ENCODE results near the gene ENAH.

The ENAH gene

DNA sequence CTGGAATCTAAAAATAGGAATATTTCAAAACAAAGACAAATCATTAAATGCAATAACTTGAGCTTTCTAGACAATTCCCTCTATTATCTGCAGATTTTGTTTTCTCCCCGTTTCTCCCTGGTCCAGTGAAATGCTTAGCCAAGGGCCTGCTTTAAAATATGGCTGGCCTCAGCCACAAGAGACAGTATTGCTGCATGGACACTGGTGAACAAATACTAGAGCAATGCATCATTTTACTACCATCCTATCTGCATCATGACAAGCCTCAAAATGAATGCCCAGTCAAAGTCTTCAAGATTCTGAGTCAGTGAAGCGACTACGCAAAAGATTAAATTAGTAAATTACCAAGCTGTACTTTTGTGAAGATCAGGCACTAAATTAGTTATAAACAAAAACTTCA lies 80.5 kb downstream of the ENAH start:
- DNase-seq (ENCODE audit: low read depth in 1 of 2, low spot score in 1 of 2): no peak

DNA sequence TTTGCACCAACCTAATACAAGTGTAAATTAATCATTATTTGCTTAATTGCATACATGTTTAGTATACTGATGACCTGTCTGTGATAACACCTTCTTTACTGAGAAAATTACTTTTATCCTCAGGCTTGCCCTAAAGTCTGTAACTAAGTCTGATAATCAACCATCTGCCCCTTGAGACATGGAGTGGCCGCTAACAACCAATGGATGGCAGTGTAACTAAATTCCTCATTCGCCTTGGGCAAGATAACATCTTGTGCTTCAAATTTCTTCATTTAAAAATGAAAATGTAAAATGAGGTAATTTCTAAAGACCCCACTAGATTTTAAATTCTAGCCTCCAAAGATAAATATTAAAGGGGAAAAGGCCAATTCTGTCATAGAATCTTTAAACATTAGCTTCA lies 85.1 kb downstream of the ENAH start:
- no peak for DNase-seq (ENCODE audit: low read depth in 1 of 2, low spot score in 1 of 2)

DNA sequence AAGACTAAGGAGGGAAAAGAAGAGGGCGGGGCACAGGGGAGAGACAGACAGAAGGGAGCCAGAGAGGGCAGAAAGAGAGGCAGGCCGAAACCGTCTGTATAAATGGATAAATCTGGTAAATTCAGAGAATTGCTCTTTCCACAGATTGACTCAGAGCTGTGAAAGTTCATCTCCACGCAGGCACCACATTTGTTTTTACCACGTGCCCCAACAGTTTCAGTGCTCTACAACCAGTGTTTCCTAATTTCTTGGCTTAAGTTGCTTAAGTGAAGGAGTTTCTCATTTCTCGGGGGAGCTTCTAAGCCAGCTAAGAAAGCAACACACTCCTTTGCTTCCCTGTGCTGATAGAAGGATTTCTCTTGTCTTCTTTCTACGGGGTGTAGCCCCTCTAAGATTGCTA lies 87.1 kb downstream of the ENAH start:
- no peak for DNase-seq (ENCODE audit: low read depth in 1 of 2, low spot score in 1 of 2)

DNA sequence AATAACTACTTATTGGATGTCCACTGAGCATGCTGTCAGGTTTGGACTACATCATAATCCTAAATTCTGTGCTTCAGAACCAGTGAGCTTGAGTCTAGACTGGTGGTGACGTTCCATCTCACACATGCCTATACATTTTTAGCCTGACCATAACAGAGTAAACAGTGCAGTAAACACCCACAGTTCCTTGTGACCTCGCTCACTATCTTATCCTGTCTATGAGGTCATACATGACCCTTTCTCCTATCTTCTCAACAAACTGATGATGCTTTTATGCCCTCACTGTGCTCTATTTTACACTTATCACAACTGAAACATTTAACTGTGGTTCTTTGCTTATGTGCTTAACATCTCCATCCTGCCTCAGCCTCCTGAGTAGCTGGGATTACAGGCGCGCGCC lies 91.2 kb downstream of the ENAH start:
- no peak for DNase-seq (ENCODE audit: low read depth in 1 of 2, low spot score in 1 of 2)

DNA sequence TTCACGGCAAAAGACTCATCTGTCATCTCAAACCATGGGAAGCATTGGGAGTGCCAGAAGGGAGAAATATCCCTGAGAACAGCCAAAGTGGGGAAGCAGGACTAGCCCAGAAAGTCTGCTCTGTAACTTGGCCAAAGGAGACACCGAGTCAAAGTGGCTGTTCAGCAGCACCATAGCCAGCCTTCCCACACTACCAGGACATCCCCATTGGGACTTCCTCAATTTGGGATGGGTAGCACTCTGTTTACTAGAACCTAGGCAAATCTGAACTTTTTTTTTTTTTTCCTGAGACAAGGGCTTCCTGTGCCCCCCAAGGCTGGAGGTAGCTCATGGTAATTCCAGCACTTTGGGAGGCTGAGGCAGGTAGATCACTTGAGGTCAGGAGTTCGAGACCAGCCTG lies 93.0 kb downstream of the ENAH start:
- no peak for DNase-seq (ENCODE audit: low read depth in 1 of 2, low spot score in 1 of 2)

DNA sequence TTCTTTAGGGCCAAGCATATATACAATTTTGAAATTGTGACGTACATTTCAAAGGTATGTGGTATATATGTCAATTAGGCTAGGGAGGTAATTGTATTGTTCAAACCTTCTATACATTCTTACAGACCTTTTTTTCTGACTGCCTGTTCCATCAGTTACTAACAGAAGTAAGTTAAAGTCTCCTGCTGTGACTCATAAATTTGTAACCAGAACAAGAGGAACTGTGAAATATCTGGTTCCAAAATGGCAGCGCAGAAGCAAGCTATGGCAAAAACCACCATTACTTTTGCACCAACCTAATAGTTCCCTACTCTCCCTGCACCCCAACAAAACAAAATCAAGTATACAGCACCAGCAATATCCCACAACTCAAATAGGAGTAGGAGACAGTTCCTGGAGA lies 93.6 kb downstream of the ENAH start:
- DNase-seq (ENCODE audit: low read depth in 1 of 2, low spot score in 1 of 2): no peak

DNA sequence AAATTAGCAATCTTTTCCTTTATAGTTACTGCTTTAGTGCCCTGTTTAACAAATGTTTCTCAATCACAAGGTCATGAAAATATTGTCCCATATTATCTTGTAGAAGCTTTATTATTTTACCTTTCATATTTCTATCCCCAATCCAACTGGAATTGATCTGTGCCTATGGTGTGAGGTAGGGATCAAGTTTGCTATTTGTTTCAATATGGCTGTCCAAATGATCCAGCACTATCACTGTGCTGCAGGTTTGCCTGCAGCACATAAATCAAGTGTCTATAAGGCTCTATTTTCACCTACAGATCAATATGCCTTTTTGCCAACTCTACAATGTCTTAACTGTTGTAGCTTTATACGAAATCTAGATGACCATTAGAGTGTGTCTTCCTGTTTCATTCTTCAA lies 96.2 kb downstream of the ENAH start:
- no peak for DNase-seq (ENCODE audit: low read depth in 1 of 2, low spot score in 1 of 2)

DNA sequence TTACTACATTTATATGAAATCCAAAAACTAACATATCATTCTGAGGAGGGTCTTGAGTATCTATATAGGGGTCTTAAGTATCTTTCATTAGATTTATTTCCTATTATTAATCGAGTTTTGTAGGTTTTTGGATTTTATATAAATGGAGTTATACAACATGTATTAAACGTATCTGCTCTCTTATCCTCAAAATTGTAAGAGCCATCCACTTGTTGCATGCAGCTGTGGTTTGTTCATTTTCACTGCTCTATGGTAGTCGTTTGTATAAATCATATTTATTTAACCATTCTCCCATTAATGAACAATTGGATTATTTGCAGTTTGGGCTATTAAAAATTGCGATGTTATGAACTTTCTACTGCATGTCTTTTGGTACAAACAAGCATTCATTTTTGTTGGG lies 97.1 kb downstream of the ENAH start:
- no peak for DNase-seq (ENCODE audit: low read depth in 1 of 2, low spot score in 1 of 2)

DNA sequence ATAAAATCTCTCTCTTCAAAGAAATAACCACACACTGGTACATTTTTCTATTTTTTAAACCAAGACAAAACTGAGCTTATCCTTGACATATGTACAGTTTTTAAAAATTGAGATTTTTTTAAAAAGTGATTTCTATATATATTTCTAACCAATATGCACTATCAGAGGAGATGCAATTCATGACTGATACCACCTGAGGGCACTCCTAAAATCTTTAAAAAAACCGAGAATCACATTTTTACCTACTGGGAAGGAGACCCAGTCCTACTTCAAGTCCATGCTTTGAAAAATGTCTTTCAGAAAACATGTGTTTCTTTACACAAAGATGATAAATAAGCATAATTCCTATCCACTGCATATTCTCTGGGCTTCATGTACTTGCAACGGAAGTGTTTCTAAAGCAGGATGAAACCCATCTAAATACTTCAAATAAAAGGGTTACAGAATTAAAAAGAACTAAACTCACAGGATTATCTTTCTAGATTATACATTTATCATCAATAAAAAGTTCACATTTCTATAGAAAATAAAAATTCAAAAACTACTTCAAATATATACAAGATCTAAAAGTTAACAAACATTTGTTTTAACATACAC lies 98.6 kb downstream of the ENAH start:
- no peak for DNase-seq (ENCODE audit: low read depth in 1 of 2, low spot score in 1 of 2)

DNA sequence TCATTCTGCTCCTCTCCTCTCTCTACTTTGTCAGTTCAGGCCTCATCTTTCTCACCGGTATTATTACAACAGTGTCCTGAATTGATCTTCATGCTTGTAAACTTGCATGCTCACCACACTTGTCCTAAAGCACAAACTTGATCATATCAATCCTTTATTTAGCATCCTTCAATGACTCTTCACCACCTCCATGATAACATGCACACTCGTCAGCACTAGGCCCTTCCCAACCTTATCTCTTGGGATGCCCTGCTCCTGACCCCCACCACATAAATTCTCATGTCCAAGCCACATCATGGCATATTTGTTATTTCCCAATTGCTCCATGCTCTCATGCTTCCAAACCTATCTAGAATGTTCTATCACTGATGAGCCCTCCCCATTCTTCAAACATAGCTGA lies 103.1 kb downstream of the ENAH start:
- no peak for DNase-seq (ENCODE audit: low read depth in 1 of 2, low spot score in 1 of 2)

DNA sequence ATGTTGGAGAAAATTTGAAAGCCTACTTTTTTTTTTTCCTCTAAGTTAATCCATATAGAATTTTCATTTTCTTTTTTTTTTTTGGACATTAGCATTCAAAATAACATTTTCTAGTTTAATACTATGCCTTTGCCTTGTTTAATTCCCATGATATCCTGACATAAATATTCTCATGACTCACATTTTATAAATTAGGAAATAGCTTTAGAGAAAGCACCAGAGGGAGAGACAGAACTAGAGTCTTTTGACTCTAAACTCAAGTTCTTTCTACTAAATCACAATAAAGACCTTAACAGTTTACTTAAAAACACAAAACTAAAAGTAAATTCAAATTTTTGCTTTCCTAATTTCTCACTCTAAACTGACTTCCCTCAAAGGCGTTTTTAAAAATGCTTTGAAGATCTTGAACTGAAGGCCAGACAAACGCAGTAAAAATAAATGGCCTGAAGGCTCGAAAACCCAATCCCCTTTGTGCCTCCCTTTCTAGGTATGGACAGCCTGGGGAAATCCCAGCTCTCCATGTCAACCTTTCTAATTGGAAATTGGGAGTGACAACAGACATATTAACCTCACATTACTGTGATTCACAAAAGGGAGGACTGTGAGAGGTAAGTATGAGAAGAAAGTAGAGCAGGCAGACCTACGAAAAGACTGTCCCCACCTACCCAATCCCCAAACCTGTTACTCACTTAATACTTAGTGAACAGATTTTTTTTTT lies 104.6 kb downstream of the ENAH start:
- no peak for DNase-seq (ENCODE audit: low read depth in 1 of 2, low spot score in 1 of 2)

DNA sequence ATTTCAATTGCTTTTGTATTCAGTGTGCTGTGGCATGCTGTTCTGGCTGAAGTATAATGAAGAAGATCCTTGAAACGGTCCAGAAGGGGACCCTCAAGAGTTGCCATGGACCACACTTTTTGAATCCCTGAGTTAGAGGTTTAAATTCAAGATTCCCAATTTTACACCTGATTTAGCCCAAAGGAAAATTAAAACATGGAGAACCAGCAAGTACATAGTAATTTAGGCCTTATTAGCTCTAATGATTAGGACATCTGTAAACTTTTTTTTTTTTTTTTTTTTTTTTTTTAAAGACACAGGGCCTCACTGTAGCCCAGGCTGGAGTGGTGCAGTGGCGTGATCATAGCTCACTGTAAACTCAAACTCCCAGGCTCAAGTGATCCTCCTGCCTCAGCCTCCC lies 107.3 kb downstream of the ENAH start:
- no peak for DNase-seq (ENCODE audit: low read depth in 1 of 2, low spot score in 1 of 2)

DNA sequence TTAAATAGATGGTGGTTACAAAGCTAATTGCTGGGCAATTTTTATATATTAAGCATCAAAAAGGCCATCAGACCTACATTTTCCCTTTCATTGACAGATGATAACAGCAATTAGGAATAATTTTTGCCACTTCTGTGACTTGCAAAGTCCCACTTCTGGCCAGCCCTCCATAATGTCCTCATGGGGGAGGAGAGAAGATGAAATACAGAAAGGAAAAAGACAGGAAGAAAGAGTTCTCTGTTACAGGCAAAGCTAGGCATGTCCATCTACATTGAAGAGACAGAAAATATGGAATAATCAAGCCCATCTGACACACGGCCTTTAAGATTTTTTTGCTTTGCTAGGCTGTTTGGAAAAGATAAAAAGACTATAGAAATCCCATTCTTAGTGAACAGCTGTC lies 108.0 kb downstream of the ENAH start:
- DNase-seq (ENCODE audit: low read depth in 1 of 2, low spot score in 1 of 2): no peak

DNA sequence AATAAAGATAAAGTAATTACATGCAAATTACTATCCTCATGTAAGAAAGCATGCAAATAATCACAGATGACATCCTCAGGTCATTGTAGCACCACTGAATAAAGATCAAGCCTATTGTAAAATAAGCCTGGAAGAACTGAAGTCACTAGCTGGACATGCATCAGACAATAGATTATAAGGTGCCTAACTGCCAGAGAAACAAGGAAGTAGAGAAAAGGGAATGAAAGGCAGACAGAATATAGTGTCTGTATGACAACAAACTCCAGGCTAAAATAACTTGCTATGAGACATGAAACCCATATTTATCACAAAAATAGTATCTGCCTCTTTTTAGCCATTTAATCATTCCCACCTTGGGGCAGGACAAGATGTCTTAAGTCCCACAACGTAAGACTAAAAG lies 108.7 kb downstream of the ENAH start:
- no peak for DNase-seq (ENCODE audit: low read depth in 1 of 2, low spot score in 1 of 2)

DNA sequence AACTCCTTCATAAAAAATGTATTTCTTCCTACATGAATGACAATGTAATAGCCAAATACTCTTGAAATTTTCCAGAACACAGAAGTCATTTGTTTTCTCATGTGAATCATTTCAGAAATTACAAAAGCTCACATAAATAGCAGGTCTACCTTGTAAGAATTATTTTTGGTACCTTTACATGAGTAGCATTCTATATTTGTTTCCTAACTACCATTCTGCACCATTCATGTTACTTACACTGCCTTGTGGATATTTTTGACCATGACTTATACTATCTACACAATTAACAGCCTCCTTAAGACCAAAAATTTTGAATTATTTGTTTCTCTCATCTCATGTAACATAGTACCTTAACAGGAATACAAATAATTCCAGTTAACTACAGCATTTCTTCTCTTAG lies 109.6 kb downstream of the ENAH start:
- DNase-seq (ENCODE audit: low read depth in 1 of 2, low spot score in 1 of 2): no peak

DNA sequence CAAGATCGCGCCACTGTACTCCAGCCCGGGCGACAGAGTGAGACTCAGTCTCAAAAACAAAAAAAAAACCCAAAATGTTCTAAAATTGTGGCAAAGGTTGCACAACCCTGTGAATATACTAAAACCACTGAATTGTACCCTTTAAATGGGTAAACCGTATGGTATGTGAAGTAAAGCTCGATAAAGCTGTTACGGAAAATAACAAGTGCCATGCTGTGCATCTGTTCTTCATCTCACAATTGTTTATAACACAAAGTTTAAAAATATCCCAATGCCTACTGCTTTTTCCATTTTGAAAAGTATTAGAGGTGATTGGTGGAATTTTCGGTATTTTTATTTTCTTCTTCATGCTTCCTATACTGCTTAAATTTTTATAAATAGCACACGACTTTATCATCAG lies 111.5 kb downstream of the ENAH start:
- DNase-seq (ENCODE audit: low read depth in 1 of 2, low spot score in 1 of 2): no peak

DNA sequence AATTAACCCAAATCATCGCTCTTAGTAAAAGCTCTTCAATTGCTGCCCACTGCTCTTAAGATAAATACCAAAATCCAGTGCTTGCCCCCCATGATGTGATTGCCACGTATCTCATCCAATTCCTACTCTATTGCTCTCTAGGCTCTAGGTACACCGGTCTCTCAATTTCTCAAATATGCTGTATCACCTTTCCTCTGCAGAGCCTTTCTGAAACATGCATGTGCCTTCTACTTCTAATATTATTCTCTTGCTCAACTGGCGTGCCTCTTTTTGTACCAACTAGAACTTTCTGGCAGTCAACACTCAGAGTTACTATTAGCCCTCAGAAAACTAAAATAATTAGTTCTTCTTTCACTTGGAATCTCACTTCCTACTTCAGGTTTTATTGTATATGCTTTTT lies 113.3 kb downstream of the ENAH start:
- no peak for DNase-seq (ENCODE audit: low read depth in 1 of 2, low spot score in 1 of 2)

DNA sequence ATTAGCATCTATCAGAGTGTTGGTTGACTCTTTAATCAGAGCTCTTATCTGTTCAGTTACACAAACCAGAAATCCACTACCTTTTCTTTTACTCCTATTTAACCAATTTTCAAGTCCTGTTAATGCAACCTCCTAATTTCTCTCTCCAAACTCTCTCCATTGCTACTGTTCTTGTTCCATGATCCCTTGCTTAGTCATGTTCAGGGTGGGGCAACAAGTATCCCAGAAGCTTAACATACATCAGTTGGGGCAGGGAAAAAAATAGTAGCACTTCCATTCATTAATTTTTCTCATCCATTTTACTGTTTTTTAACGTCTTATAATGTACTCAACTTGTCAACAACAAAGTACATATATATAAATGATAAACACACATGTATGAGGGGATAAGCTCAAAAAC lies 113.9 kb downstream of the ENAH start:
- no peak for DNase-seq (ENCODE audit: low read depth in 1 of 2, low spot score in 1 of 2)

DNA sequence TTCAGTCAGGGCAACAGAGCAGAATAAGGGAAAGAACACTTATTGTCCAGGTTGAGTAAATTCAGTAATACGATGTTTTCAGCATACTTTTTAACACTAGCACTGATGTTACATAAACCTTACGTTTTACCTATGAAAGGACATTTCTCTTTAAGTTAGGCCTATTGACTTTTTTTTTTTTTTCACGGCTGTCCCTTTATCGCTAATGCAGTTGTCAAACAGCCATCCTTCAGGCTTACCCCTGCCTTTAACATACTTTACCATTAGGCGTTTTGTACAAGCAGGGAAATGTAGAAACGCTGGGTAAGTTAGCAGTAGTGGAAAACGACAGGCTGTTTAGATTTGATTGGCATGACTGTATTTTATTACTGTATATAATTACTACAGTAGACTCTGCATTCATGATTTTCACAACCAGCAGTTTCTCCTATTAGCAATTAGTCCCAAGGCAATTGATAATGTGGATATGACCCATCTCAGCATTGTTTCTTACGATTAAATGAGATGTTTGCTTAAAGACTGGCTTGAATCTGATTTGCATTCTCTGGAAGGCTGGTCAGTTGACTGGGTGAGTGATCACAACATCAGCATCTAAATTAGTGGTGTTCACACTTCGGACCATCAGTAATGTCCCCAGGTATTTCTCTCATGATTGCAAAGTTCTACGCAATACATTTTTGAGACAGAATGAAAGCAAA lies 115.2 kb downstream of the ENAH start:
- no peak for DNase-seq (ENCODE audit: low read depth in 1 of 2, low spot score in 1 of 2)

DNA sequence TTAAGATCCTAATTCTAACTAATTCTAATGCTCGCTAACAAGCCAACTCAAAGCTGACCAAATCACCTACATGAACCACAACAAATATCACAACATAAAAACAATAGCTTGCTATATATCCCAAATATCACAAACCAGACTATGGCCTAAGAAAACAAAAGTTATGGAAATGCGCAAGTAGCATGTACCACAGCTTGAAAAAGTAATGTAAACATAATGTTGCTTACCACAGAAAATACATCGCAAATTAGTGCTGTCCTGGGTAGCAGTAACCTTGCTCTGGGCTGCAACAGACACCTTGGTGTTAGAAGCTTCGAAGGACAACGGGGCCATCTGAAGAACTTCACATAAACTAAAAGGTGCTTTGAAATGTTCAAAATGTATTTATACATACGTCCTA lies 117.6 kb downstream of the ENAH start:
- no peak for DNase-seq (ENCODE audit: low read depth in 1 of 2, low spot score in 1 of 2)

DNA sequence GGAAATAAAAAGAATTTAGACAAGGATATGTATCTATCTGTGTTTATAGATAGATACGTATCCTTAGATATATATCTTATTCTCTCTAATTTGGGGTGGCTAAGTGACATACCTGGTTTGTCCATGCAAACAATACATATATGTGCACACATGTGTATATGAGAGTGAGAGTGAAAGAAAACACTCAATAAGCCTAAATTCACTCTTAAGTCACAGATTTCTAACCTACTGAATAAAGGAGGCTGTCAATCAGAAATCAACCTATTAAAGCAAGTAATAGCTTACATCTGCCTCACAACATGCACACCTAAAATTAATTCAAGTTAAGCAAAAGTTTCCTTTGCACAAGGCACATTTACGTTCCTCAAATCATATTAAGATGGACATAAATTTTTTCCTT lies 118.2 kb downstream of the ENAH start:
- no peak for DNase-seq (ENCODE audit: low read depth in 1 of 2, low spot score in 1 of 2)

DNA sequence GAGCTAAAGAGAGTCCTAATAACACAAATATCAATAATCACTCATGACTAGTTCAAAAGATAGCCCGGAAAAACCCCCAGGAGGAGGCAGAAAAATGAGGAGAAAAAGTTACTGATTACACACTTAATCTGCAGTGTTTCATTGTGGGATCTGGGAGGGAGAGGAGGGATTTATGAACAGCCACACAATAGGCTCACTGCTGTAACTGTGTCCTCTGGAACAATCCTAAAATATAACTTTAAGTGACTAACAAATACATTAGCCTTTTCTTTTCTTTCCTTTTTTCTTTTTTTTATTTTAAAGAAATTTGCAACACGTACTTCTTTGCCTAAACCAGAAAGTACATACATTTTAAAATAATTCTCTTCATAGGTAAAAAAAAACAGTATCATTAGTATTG lies 118.8 kb downstream of the ENAH start:
- DNase-seq (ENCODE audit: low read depth in 1 of 2, low spot score in 1 of 2): no peak

DNA sequence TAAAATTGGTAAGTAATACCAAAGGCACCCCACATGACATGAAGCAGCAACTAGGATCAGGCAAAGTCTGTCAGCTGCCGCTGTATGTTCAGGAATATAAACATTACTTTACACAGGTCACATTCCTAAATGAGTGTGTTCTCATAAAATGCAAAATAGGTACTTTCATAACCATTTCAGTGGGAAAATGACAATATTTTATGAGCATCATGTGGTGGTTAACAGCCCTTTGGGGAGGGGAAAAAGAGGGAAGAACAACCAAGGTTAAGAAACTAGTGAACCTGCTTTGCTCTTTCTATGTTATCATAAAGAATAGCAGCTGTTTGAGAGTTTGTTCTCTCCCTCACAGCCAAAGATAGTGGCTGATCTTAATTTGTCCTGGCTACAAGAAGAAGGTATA lies 119.7 kb downstream of the ENAH start:
- DNase-seq (ENCODE audit: low read depth in 1 of 2, low spot score in 1 of 2): no peak
